Endothelial cell of hepatic sinusoid (primary cell): ENCODE measurements around the gene POLR2C.

Experiments used
- in situ Hi-C: cut with HindIII; loops from 2 replicates; pipeline ENCODE4 v1.10.0; 2017; ENCODE audit warnings: low sequenced_read_pairs

Gene POLR2C

GRCh38 chr16:57447186-57447962, 15.1 kb upstream of the POLR2C start, which contains the start of the genes CIAPIN1 and COQ9:
Gene CIAPIN1 (minus strand): TSS chr16:57447385. CDS start chr16:57440928, 6,457 bp downstream.
Gene COQ9 (plus strand): TSS chr16:57447479. CDS start chr16:57447506, 27 bp downstream.
- in situ Hi-C loops = no loop called here

- in situ Hi-C loops = loop anchor here (5.0 kb wide), 1 partner anchor 65 kb away; no protein-coding TSS in a partner anchor
Measured at GRCh38 chr16:57452021-57452420, 10.5 kb upstream of the POLR2C start.

- in situ Hi-C loops = no loop called here
Measured at GRCh38 chr16:57462978-57463362, 491 bp downstream of the POLR2C start.

GRCh38 chr16:57464523-57464922, 2.0 kb downstream of the POLR2C start:
- in situ Hi-C loops = no loop called here

- in situ Hi-C loops = no loop called here
Measured at GRCh38 chr16:57468346-57468745, 5.9 kb downstream of the POLR2C start.

- in situ Hi-C loops = no loop called here
Measured at GRCh38 chr16:57469046-57469445, 6.6 kb downstream of the POLR2C start.

GRCh38 chr16:57469917-57470470, 7.5 kb downstream of the POLR2C start:
- in situ Hi-C loops = no loop called here

- in situ Hi-C loops = no loop called here
Measured at GRCh38 chr16:57470711-57471110, 8.2 kb downstream of the POLR2C start.

GRCh38 chr16:57471209-57471608, 8.7 kb downstream of the POLR2C start:
- in situ Hi-C loops = no loop called here

GRCh38 chr16:57471852-57472664, 9.6 kb downstream of the POLR2C start:
- in situ Hi-C loops = no loop called here

- in situ Hi-C loops = no loop called here
Measured at GRCh38 chr16:57472665-57473060, 10.2 kb downstream of the POLR2C start.

- in situ Hi-C loops = no loop called here
Measured at GRCh38 chr16:57473176-57473840, 10.8 kb downstream of the POLR2C start.

GRCh38 chr16:57473906-57474305, 11.4 kb downstream of the POLR2C start:
- in situ Hi-C loops = no loop called here

GRCh38 chr16:57474671-57475661, 12.5 kb downstream of the POLR2C start:
- in situ Hi-C loops = no loop called here

- in situ Hi-C loops = no loop called here
Measured at GRCh38 chr16:57475711-57476339, 13.3 kb downstream of the POLR2C start.

GRCh38 chr16:57476546-57477410, 14.3 kb downstream of the POLR2C start:
- in situ Hi-C loops = no loop called here

- in situ Hi-C loops = no loop called here
Measured at GRCh38 chr16:57477531-57478202, 15.2 kb downstream of the POLR2C start.
